ENCODE data around the gene CMIP.

Gene CMIP

DNA sequence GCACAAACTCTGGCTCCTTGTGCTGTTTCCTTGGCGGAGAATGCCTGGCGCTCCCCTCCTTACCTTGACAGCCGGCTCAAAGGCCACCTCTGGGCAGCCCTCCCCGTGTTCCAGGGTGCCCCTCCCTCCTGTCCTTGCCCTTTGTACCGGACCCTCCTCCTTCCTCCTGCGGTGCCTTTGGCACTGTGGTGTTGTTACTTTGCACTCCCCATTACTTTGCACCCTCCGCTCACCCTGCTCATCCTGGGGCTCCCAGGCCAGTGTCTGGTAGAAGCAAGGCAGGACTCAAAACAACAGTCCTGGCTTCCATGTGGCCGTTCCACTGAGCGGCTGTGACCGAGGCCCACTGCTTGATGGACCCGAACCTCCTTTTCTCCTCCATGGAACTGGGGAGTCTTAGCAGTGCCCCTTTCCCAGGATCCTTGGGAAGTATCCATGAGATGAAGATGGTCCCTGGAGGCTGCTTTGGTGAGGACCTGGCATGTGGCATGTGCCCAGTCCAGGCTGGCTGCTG lies 147.8 kb downstream of the CMIP start:
- DNase-seq = no peak

DNA sequence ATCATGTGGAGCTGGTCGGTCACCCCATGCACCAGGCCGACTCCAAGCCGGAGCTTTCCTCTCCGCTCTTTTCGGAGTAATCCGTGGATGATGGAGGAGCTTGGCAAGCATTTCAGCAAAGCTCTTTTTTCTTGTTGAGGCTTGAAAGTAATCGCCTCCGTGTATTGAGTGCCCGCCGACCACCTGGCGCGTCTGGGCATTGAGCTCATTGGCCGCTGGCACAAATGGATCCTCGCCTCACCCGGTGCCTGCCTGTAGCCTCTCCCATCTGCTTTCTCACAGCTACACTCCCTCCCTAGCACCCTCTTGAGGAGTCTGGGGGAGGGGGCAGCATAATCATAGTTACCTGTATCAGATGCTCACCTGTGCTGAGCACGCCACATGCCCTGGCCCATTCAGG lies 148.9 kb downstream of the CMIP start:
- no peak for DNase-seq

DNA sequence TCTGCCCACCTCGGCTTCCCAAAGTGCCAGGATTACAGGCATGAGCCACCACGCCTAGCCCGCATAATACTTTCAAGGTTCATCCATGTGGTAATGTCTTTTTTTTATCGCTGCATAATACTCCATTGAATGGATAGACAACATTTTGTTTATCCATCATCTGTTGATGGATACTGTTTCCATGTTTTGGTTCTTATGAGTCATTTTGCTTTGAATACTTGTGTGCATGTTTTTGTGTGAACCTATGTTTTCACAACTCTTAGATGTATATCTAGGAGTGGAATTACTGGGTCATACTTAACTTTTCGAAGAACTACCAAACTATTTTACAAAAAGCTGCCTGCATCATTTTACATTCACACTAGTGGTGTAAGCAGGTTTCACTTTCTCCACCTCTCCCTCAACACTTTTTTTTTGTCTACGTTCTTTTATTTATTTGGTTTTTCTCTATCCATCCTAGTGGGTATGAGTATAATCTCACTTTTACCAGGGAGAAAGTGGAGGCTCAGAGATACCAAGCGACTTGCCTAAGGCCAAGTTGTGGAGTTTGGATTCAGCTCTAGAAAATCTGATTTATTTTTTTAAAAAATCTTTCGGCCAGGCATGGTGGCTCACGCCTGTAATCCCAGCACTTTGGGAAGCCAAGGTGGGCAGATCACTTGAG lies 151.2 kb downstream of the CMIP start:
- no peak for DNase-seq

DNA sequence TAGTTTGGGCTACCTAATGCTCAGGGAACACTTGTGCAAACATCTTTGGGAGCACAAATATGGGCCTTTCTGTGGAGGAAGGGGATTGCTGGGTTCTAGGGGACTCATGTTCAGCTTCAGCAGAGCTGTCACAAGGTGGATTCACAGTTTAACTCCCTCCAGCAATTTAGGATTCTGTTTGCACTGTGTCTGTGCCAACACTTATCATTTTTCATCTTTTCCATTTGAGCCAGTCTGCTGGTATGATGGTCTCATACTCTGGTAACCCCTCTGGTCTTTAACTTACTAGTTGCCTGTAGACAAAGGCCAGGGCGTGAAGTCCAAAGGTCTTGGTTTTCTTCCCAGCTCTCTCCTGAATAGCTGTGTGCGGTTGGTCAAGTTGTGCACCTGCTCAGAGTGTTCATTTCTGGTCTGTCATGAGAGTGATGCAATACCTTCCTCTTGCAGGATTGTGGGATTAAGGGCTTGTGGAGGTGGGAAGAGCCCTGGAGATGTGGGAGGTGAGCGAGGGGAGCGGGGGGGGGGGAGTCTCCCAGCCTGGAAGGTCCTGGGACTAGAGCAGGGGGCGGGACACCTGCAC lies 152.6 kb downstream of the CMIP start:
- DNase-seq = no peak

DNA sequence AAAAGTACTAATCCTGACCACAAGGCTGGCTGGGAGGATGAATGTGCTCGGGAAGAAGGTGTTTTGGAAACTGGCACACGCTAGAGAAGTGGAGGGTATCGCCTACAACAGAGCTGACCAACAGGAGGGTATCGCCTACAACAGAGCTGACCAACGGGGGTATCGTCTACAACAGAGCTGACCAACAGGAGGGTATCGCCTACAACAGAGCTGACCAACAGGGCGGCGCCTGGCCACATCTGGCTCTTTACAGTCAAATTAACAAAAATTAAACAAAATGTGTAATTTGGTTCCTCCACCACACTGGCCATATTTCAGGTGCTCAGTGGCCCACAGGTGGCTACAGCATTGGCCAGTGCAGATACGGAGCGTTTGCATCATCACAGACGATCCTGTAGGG lies 153.5 kb downstream of the CMIP start:
- no peak for DNase-seq

DNA sequence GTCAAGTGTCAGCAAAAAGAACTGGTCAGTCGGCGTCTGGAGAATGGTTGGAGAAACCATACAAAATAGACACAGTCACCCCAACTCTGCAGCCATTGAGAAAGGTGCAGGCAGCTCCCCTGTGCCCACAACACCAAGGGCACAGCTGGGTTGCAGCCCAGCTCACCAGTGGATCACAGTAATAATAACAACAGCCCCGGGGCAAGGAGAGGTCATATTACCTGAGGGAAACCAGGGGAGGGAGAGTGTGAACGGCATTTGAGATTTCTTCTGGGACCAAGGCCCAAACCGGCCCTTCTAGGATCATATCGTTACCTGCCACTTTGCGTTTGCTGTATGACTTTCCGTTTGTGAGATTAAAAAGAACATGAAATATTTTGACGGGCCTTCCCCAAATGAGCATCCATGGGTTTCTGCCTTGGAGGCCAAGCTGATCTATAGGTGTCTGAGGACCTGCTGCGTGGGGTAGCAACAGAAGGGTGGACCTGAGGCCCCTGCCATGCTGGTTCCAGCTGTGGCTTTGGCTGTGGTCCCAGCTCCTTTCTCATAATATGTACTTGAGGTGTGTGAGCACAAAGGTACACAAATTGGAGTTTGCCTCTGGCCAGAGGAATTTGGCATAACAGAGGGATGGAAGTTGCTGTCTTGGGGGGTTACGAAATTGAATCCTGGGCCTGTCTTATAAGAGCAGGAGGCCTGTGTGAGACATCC lies 154.6 kb downstream of the CMIP start:
- no peak for DNase-seq

DNA sequence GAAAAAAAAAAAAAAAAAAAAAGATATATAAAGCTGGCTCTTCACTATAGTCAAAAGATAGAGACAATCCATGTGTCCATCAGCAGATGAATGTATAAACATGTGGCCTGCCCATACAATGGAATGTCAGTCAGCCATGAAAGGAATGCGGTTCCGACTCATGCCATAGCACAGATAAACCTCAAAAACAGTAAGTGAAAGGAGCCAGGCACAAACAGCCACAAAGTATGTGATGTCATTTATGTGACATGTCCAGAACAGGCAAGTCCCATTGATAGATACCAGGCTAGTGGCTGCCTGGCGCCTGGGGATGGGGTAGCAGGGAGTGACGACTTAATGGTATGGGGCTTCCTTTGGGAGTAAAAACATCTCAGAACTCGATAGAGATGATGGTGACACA lies 155.7 kb downstream of the CMIP start:
- no peak for DNase-seq

DNA sequence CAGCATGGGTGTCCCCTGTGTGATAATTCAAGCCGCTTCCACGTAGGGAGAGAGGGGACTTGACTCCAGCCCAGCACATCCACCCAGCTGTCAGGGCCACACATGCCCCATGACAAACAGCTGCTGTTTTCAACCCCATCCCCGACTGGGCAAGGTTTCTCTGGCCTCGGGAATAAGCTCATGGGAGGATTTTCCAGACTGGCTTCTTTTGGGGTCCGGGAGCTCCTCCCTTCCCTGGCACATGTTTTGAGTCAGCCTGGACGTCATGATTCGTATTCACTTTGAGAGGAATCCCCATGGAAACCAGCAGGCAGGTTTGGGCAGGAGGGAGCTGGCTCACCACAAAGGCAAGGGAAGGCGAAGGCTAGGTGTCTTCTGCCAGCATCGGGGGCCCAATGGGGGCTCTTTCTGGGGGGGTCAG lies 156.4 kb downstream of the CMIP start:
- DNase-seq = peak; percentile 35

DNA sequence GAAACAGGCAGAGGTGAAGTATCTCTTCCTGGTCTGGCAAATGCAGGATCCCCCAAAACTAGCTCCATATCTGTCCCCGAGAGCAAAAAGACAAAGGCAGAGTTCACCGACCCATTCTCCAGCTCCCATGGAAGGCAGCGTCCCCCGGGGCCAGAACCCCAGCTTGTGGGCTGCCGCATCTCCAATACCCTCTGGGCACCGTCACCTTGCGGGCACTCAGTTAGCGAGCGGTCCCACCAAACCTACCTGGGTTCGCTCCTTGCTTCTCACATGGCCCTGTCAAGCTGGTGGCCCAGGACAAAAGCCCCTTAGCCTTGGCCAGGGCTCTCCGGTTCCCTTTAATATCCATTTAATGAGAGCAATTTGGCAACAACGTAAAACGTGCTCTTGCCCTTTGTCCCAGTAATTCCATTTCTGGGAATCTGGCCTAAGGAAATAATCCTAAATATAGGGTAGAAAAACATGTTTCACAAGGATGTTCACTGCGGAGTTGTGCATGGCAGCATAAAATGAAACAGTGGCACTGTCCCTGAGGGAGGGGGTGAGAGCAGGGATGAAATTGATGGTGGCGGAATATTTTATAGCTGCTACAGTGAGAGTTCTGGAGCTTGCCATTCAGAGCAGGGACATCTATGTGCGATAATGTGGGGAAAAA lies 157.1 kb downstream of the CMIP start:
- no peak for DNase-seq

DNA sequence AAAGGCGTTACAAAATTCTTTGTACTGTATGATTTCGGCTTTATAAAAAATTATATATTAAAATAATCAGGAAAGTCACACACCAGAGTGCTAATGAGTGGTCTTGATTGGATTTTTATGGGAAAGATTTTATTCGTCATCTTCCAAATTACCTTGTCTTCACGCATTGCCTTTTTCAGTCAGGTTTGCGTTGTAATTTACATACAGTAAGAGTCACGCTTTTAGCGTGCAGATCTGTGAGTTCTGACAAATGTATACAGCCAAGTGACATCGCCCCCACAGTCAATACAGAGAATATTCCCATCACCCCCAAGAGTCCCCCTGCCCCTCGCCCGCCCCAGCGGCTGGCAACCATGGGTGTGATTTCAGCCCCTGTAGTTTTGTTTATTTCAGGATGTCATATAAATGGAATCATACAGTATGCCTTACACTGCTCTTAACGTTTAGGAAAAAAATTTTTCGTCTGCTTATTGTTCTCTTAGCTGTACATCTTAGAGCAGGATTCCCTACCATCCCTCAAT lies 157.7 kb downstream of the CMIP start:
- no peak for DNase-seq

DNA sequence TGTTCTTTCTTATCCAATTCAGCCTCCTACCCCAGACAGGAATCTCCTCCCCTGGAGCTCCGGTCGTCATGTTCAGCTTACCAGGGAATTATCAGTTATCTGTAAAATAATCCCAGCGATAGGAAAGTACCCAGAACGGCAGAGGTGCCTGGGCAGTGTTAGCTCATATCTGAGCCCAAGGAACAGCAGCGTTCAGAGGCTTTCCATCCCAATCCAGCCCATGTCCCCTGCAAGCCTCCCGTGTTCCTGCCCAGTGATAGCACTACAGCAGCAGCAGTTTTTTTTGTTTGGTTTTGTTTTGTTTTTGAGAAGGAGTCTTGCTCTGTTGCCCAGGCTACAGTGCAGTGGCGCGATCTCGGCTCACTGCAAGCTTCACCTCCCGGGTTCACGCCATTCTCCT lies 158.2 kb downstream of the CMIP start:
- DNase-seq = no peak

DNA sequence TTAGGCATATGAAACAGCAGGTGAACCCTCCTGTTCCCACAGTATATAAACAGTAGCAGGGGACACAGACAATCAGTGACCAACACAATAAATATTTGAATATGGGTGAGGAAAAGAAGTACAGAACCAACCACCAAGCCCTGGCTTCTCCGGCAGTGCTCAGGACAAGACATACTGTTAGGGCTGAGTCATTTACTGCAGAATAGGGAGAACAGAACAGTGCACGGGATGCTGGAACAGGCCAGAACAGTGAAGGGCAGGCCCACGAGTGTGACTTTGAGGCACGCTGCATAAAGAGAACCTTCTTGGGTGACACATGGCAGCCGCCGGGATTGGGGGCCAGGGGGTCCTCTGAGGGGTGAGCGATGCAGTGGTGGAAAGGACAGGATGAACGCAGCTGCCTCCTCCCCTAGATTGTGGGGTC lies 160.4 kb downstream of the CMIP start:
- no peak for DNase-seq

DNA sequence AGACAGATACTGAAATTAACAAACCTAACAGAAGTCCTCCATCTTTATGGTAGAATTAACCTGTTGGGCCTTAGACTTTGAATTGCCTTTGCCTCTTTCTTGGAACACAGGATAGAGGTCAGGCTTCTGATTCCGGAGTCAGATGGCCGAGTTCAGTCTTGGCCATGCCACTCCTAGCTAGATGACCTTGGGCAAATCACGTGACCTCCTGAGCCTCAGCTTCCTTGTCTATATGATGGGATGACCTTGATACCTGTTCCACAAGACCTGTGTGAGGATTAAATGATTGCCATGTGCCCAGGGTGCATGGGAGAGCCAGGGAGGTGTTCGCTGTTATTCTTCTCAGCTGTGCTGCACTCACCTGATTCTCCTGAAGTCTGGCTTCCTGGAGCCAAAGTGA lies 161.4 kb downstream of the CMIP start:
- no peak for DNase-seq

DNA sequence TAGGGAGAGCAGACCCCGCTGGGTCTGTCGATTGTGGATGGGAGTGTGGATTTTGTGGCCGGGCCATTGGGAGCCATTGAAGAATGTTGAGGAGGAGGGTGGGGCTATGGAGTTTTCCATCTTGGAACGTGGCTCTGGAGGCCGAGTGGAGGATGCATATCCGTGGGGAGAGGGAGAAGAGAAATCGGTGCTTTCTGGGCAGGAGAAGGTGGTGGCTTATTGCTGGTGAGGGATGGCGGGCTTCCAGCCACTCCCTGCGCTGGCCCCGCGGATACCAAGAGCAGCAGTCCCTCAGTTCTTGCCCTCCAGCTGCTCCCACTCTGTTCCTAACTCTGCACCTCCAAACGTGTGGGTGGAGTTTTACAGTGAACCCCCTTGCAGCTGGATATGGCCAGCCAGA lies 162.4 kb downstream of the CMIP start:
- no peak for DNase-seq

DNA sequence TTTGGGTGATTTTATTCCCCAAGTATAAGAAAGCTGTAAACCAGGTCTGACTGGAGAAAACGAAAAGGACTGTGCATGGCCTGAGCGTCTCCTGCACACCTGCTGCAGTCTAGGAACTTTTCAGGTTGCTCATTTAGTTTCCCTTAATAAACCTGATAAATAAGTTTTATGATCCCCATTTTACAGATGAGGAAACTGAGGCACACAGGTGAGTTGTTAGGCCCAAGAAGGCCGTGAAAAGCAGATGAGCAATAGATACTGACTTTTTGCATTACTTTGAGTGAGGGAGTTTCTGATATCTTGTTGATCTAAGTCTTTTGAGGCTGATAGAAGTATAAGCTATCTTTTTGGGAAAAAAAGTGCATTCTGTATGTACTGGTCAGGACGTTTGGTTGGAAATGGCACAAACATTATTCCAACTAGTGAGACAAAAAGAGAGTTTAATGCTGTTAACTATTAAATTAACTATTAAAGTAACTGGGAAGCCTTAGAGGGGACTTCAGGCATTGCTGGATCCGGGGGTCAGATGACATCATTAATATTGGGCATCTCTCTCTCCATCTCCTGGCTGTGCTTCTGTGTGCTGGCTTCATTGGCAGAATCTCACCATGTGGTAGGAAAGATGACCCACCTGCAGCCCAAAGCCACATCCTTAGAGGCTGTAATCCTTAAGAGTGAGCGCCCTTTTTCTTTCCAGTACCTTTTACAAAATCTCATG lies 163.4 kb downstream of the CMIP start:
- DNase-seq = no peak

DNA sequence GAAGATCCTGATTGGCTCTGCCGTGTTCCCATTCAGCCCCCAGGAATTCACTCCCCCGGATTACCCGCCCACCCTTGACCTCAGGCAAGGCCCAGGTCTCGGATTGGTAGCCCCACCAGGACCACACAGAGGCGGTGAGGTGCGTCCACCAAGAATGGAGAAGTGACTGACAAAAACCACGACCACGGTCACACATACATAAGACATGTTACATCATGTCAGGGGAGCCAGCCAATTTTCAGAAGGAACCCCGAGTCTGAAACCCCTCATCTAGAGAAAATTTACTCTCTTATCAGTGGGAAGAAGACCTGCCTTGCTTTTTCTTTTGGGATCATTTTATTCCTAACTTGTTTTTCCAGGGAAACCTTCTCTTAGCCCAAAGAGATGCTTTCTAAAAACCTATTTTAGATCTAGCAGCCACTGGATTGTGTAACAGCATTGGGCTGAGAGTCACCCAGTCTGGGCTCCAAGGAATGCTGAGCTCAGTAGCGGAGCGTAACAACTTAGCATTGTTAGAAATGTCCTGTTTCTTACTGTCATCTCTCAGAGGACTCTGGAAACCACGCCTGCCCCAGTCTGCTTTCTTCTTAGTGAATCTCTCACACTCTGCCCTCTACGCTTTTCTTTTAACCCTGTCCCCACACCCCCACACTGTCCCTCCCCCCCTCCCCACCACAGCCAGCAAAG lies 164.1 kb downstream of the CMIP start:
- DNase-seq = no peak

DNA sequence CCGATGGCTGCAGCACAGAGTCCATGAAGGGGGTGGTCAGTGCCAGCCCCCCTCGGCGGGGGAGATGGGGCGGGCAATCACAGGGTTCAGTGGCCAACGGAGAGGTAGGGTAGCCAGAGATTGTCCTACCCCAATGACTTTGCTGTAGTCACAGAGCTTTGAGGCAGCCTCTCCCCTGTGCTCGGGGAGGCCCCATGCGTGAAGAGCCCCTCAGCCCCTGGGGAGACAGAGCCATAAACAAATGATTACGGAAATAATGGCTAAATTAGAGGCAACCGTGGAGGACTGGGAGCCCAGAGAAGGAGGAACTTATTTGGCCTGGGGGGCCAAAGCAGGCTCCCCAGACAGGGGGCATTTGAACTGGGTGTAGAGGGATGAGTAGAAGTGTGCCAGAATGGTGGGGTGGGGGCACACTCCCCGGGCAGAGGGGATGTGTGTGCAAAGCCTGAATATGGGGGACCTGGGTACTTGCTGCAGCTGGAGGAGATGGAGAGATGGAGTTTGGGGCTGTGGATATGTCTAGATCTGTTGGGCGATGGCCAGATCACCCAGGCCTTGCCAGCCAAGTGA lies 164.8 kb downstream of the CMIP start:
- no peak for DNase-seq

DNA sequence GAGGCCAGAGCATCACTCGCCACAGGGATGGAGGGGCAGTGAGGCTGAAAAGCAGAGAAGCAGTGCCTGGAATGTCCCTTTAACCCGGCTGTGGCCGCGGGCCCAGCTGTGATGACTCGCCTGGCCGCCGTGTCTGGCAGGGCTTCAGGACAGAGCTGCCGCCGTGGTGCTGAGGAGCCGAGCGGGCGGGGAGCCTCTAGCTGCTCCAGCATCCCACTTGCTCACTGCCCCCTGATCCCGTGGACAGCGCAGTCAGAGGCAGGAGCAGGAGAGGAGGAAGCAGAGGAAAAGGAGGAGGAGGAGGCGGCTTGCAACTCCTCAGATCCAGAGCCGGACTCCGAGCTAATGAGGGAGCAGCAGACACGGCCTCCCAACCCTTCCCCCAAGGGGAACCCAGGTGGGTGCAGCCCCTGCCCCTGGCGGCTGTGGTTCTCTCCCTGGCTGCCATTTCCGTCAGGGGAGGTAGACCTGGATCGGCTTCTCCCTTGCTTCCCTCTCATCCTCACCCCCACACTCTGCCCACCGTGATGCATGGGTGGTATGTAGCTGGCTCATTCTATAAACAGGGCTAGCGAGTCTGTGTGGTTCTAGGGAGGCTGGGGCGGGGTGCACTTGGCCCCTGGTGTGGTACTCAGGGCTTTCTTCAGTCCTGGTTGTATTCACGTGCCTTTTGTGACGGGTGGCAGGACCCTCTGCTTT lies 165.7 kb downstream of the CMIP start:
- no peak for DNase-seq

DNA sequence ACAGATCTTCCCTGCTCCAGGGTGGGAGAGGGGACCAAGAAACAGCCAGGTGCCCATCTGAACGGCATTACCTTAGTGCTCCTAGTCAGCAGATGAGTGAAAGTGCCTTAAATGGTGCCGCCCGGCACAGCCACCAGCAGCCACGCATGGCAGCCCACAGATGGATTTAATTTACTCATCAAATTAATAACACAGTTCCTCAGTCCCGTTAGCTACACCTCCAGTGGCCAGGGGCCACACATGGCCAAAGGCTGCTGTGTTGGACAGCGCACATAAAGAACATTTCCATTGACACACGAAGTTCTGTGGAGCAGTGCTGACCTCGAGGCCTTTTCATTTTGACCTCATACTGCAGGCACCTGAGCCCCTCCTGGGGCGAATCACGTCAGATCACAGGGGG lies 166.3 kb downstream of the CMIP start:
- no peak for DNase-seq

DNA sequence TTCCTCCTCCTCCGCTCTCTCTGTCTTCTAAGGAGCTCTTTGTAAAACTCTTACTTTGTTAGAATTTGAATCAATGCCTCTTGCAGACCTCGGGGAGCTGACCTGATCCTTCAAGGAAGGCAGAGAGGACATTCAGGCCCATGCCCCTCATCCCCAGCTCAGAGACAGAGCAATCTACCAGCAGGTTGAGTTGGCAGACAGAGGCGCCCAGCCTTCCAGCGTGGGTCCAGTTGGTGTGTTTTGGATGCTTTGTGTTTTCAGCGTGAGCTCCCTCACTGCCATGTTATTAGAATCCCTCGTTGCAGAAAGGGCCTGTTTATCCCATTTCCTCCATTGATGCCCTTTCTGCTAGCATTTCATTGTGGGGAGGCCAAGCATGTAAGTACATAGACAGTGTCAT lies 167.1 kb downstream of the CMIP start:
- DNase-seq = no peak

Data from NCI-H1694 (cell line).